ENCODE results near the gene GREB1.

The GREB1 gene

DNA sequence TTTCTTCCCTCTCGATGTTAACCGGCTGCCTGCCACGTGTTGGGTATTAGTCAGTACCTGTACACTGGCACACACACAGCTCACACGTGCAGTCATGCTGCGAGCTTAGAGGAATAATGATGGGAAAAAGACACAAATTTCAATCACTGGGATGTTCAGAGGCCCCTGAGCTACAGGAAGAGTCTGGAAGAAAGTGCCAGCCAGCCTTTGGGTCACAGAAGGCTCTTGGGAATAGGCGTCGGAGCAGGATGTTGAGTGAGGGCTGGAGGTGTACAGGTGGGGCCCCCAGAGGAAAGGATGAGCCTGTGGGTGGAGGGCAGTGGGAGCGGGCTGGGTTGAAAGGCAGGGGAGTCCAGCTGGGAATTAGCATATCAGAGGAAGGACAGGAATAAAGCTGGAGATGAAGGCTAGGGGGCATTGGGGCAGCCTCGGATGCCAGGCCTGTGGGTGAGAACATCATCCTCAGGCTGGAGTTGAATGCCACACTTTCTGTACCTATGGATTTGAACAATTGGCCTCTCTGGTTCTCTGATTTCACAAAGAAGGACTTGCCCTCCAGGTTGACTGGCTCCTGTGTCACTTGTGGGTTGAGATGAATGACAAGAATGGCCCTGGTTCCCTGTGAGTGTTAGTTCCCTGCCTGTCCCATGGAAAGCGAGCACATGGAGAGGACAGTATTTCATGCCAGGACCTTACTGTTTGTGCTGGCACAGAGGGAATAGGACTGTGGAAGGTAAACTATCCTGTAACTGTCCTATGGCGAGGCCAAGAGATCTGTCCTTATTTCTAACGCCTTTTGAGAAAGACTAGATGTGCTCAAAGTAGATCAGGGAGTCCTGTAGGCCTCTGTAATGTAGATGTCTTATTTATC is 40.6 kb downstream of the GREB1 start:
- TF ChIP-seq, protein P1, sequence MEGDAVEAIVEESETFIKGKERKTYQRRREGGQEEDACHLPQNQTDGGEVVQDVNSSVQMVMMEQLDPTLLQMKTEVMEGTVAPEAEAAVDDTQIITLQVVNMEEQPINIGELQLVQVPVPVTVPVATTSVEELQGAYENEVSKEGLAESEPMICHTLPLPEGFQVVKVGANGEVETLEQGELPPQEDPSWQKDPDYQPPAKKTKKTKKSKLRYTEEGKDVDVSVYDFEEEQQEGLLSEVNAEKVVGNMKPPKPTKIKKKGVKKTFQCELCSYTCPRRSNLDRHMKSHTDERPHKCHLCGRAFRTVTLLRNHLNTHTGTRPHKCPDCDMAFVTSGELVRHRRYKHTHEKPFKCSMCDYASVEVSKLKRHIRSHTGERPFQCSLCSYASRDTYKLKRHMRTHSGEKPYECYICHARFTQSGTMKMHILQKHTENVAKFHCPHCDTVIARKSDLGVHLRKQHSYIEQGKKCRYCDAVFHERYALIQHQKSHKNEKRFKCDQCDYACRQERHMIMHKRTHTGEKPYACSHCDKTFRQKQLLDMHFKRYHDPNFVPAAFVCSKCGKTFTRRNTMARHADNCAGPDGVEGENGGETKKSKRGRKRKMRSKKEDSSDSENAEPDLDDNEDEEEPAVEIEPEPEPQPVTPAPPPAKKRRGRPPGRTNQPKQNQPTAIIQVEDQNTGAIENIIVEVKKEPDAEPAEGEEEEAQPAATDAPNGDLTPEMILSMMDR (conservative IDR thresholded peaks at IDR 0.05; ENCODE audit: low read length) = no peak
- no peak for DNase-seq (ENCODE audit: low read depth)
- H3K4me3 ChIP-seq (ENCODE audit: low read length) = no peak overlapping the region

DNA sequence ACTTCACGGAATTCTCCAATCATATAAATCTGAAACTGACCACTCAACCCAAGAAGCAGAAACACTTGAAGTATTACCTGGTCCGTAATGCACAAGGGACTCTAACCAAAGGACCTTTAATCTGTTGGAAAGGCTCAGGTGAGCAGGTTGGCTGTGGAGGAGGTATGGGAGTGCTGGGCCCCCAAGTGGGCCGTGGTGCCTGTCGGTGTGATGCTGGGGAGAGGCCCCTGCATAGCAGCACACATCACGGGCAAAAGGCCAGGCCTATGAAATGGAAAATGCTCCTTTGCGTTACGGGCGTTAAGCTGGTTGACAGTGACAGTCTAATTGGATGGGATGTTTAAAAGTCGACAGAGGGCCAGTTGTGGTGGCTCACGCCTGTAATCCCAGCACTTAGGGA is 42.6 kb downstream of the GREB1 start:
- TF ChIP-seq, protein P1 (conservative IDR thresholded peaks at IDR 0.05; ENCODE audit: low read length) = no peak
- no peak for DNase-seq (ENCODE audit: low read depth)
- no peak overlapping the region for H3K4me3 ChIP-seq (ENCODE audit: low read length)

GRCh38 chr2:11577101-11577883 is 43.4 kb downstream of the GREB1 start:
- no peak for DNase-seq (ENCODE audit: low read depth)
- TF ChIP-seq, protein P1 (conservative IDR thresholded peaks at IDR 0.05; ENCODE audit: low read length) = no peak

DNA sequence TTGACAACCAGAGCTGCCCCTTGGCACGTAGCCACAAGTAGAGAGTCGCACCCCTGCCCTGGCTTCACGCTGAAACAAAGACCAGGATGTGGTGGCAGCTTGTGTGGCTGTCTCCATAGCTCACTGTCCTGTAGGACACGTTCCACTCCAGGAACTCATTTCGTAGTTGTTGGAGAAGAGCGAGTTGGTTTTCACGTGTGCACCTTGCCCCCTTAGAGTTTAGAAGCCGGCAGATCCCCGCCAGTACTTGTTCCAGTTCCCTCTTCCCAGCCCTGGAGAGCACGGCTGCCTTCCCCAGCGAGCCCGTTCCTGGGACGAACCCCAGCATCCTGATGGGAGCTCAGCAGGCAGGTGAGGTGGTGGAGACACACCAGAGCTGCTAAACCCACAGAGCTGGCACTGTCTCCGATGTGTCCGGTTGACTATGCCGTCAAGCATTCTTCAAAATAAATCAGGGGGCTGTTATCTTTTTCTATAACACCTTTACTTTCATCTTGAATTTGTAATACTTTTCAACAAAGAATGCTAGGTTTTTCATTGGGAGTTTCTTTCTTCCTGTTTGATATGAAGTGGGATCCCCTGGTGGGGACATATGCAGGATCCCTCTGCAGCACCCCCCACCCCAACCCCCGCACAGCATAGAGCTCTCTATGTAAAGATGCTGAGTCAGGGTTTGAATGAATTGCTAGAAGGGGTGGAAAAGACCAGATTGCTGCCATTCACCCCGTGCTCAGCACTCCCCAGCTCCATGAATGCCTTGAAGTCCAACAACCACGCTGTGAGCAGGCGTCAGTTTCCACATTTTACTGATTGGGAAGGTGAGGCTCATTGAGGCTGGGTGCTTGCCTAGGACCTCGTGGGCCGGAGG is 44.5 kb downstream of the GREB1 start:
- H3K4me3 ChIP-seq (ENCODE audit: low read length) = no peak overlapping the region
- TF ChIP-seq, protein P1 (conservative IDR thresholded peaks at IDR 0.05; ENCODE audit: low read length) = no peak
- no peak for DNase-seq (ENCODE audit: low read depth)

More at GRCh38 chr2:11577101-11577883, 43.4 kb downstream of the GREB1 start:
- H3K4me3 ChIP-seq (ENCODE audit: low read length) = no peak overlapping the region

GRCh38 chr2:11578986-11579774 is 45.3 kb downstream of the GREB1 start:
- DNase-seq (ENCODE audit: low read depth) = no peak
- TF ChIP-seq, protein P1 (conservative IDR thresholded peaks at IDR 0.05; ENCODE audit: low read length) = no peak
- no peak overlapping the region for H3K4me3 ChIP-seq (ENCODE audit: low read length)

Measured in AG10803 (cell line).